ENCODE results near the gene THAP3.

THAP3 gene, protein sequence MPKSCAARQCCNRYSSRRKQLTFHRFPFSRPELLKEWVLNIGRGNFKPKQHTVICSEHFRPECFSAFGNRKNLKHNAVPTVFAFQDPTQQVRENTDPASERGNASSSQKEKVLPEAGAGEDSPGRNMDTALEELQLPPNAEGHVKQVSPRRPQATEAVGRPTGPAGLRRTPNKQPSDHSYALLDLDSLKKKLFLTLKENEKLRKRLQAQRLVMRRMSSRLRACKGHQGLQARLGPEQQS

DNA sequence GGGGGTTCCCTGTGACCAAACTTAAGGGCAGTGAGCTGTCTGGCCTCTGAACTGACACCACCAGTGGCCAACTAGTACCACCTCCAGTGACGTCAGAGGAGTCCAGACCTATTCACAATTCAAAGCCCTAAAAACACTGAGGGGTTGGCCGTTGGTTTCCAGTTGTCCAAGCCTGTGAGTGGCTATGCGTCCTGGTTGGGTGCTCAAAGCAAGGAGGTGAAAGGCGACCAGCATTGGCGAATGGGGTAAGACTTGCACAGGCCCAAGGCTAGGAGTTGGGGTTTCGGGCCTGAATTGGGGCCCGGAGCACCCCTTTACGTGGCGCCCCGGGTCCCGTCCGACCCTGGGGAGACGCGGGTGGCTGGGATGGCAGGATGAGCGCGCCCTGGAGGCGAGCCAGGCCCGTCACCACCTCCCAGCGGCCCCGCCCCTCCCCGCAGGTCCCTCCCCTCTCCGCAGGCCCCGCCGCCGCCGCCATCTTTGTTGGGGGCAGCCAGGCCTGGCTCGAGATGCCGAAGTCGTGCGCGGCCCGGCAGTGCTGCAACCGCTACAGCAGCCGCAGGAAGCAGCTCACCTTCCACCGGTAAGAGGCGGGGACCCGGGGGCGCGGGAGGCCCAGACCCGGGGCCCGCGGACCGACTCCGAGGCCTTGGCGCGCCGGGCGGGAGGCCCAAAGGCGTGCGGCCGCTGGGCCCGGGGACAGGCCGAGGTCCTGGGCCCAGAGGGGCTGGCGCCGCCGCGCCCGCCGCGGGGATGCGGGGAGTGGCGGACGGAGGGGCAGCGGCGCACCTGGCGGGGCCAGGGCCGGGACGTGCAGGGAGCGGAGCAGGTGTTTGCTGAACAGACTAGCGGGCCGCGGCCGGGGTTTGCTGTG, at the start of gene THAP3:
Gene THAP3, plus strand, starts transcription at position 159 of the 874 bp plus-strand sequence. Its CDS starts 351 bp downstream, at position 510.
- DNase-seq (ENCODE audit: low read depth in 1 of 2, low spot score in 1 of 2): peak; percentile 82 to 89

DNA sequence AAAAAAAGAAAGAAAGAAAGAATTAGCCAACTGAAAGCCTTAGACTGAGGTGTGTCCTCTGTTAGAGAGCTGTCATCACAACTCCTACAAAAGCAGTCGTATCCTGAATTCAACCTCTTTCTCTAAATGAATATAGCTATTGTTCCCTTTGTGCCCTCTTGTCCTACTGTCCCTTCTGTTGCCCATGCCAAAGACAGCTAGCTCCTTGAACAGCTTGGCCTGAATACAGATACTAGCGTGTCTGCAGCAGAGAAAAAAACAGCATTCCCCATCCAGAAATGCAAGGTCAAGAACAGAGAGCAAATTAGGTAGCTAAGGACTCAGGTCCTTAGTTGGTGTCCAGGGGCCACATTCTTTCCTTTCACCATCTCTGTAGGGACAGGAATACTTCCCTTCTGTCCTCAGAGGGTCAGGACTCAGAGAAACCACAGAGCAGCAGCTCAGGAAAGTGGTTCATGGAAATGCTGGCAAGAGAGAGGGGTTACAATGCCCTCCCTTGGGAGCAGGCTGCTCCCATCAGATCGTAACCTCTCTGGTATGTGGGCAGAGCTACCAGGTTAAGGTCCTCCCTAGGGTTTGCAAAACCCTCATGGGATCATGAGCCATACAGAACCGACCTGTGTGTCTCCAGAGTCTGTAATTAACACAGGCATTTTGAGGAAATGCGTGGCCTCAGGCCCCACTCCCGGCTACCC, 46.7 kb upstream of the THAP3 start:
- no peak for DNase-seq (ENCODE audit: low read depth in 1 of 2, low spot score in 1 of 2)

DNA sequence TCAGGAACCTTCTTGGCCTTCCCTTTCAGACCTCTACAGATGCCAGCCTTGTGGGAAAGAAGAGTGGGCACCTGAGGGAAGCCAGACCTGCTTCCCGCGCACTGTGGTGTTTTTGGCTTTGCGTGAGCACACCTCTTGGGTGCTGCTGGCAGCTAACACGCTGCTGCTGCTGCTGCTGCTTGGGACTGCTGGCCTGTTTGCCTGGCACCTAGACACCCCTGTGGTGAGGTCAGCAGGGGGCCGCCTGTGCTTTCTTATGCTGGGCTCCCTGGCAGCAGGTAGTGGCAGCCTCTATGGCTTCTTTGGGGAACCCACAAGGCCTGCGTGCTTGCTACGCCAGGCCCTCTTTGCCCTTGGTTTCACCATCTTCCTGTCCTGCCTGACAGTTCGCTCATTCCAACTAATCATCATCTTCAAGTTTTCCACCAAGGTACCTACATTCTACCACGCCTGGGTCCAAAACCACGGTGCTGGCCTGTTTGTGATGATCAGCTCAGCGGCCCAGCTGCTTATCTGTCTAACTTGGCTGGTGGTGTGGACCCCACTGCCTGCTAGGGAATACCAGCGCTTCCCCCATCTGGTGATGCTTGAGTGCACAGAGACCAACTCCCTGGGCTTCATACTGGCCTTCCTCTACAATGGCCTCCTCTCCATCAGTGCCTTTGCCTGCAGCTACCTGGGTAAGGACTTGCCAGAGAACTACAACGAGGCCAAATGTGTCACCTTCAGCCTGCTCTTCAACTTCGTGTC, 45.9 kb upstream of the THAP3 start:
- no peak for DNase-seq (ENCODE audit: low read depth in 1 of 2, low spot score in 1 of 2)

DNA sequence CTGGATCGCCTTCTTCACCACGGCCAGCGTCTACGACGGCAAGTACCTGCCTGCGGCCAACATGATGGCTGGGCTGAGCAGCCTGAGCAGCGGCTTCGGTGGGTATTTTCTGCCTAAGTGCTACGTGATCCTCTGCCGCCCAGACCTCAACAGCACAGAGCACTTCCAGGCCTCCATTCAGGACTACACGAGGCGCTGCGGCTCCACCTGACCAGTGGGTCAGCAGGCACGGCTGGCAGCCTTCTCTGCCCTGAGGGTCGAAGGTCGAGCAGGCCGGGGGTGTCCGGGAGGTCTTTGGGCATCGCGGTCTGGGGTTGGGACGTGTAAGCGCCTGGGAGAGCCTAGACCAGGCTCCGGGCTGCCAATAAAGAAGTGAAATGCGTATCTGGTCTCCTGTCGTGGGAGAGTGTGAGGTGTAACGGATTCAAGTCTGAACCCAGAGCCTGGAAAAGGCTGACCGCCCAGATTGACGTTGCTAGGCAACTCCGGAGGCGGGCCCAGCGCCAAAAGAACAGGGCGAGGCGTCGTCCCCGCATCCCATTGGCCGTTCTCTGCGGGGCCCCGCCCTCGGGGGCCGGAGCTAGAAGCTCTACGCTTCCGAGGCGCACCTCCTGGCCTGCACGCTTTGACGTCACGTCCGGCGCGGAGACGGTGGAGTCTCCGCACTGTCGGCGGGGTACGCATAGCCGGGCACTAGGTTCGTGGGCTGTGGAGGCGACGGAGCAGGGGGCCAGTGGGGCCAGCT, 45.1 kb upstream of the THAP3 start, which contains the start of gene ZBTB48:
Gene ZBTB48, plus strand, starts transcription at position 621 of the 745 bp plus-strand sequence. CDS start 616 bp downstream, outside the sequence.
- DNase-seq (ENCODE audit: low read depth in 1 of 2, low spot score in 1 of 2): peak; percentile 90 to 96

DNA sequence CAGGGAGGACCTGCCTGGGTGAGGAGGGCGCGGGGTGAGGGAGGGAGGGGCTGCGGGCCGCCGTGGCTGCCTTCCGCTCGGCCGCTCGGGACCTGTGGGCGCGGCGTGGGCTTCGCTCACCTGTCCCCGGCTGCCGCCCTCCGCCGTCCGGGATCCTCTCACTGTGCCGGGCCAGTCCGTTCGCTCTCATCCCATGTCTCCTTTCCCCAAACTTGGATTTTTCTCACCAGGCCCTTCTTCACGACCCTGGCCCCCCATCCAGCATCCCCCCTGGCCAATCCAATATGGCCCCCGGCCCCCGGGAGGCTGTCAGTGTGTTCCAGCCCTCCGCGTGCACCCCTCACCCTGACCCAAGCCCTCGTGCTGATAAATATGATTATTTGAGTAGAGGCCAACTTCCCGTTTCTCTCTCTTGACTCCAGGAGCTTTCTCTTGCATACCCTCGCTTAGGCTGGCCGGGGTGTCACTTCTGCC, 44.5 kb upstream of the THAP3 start:
- DNase-seq (ENCODE audit: low read depth in 1 of 2, low spot score in 1 of 2): no peak

DNA sequence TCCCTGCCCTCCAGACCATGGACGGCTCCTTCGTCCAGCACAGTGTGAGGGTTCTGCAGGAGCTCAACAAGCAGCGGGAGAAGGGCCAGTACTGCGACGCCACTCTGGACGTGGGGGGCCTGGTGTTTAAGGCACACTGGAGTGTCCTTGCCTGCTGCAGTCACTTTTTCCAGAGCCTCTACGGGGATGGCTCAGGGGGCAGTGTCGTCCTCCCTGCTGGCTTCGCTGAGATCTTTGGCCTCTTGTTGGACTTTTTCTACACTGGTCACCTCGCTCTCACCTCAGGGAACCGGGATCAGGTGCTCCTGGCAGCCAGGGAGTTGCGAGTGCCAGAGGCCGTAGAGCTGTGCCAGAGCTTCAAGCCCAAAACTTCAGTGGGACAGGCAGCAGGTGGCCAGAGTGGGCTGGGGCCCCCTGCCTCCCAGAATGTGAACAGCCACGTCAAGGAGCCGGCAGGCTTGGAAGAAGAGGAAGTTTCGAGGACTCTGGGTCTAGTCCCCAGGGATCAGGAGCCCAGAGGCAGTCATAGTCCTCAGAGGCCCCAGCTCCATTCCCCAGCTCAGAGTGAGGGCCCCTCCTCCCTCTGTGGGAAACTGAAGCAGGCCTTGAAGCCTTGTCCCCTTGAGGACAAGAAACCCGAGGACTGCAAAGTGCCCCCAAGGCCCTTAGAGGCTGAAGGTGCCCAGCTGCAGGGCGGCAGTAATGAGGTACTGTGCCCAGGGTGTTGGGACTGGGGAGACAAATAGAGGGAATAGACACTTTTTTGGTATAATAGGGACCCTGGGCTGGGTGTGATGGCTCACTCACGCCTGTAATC, 43.9 kb upstream of the THAP3 start:
- DNase-seq (ENCODE audit: low read depth in 1 of 2, low spot score in 1 of 2): no peak

DNA sequence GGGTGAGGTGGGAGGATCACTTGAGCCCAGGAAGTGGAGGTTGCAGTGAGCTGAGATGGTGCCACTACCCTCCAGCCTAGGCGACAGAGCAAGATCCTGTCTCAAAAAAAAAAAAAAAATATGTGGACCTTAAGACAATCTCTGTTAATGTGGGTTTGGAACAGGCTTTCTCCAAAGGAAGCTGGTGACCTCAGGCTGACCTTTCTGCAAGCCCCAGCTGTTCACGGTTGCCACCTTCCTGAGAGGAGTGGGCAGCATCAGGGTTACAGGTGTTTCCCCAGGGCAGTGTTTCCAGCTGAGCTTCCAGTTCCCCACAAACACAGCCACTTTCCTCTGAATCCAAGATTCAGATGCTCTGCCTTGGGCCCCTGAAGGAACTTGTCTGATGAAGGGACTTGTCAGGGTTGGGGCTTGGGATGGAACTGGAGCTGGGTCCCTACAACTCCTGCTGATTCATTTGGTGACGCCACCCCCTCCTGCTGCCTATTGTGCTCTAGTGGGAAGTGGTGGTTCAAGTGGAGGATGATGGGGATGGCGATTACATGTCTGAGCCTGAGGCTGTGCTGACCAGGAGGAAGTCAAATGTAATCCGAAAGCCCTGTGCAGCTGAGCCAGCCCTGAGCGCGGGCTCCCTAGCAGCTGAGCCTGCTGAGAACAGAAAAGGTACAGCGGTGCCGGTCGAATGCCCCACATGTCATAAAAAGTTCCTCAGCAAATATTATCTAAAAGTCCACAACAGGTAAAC, 42.9 kb upstream of the THAP3 start:
- DNase-seq (ENCODE audit: low read depth in 1 of 2, low spot score in 1 of 2): no peak

- DNase-seq (ENCODE audit: low read depth in 1 of 2, low spot score in 1 of 2): no peak
These were observed 42.3 kb upstream of the THAP3 start for GRCh38 chr1:6582370-6582769.

GRCh38 chr1:6584126-6585080, 40.3 kb upstream of the THAP3 start:
- no peak for DNase-seq (ENCODE audit: low read depth in 1 of 2, low spot score in 1 of 2)

DNA sequence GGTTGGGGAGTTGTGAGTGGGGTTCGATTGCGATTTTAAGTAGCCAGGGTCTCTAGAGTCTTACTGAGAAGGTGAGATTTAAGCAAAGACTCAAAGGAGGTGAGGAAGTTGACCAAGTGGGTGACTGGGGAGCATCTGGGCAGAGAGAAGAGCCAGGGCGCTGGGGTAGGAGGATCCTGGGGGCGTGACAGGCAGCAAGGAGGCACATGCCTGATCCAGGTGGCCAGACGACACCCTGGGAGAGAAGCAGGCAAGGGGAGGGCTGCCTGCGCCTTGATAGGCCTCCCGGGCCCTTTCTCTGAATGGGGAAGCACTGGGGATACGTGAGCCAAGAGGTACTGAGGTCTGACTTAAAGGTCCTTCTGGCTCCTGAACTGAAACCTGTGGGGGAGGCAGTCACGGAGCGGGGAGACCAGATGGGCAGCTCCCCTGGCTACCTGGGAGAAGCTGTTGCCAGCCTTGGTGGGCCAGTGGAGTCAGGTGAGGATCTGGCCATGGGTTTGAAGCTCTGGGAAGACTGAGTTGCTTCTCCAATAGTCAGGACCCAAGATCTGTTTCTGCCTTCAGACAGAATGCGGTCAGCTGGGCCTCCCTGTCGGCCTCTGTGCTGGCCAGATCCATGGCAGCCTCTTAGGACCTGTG, 39.5 kb upstream of the THAP3 start:
- no peak for DNase-seq (ENCODE audit: low read depth in 1 of 2, low spot score in 1 of 2)

GRCh38 chr1:6585841-6586240, 38.8 kb upstream of the THAP3 start:
- no peak for DNase-seq (ENCODE audit: low read depth in 1 of 2, low spot score in 1 of 2)

- DNase-seq (ENCODE audit: low read depth in 1 of 2, low spot score in 1 of 2): no peak
These were observed 38.3 kb upstream of the THAP3 start for GRCh38 chr1:6586404-6586816.

DNA sequence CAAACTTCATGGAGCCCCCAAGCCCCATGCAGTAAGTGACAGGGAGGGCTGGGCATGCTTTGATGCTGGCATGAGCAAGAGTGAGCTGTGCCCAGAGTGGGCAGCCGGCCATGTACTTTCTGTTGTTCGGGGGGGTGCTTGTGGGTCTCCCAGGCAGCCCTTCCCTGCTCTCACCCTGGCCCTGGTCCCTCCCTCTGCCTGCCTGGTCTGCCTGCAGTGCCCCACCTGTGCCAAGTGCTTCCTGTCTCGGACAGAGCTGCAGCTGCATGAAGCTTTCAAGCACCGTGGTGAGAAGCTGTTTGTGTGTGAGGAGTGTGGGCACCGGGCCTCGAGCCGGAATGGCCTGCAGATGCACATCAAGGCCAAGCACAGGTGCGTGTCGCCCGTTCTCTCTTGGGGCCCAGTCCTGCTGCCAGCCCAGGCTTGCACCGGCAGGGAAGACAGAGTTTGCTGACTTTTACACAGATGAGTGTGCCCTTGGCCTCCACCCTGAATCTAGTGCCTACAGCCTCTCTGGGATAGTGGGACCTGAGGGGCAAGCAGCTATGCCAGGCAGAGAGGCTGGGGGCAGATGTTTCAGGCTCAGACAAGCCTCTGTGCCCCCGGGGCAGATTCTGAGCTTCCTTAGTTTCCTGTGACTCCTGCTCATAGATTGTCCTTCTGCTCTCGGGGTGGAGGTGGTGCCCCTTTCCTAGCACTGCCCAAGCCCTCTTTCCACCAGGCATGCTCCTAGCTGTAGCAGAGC, 37.2 kb upstream of the THAP3 start:
- DNase-seq (ENCODE audit: low read depth in 1 of 2, low spot score in 1 of 2): no peak

DNA sequence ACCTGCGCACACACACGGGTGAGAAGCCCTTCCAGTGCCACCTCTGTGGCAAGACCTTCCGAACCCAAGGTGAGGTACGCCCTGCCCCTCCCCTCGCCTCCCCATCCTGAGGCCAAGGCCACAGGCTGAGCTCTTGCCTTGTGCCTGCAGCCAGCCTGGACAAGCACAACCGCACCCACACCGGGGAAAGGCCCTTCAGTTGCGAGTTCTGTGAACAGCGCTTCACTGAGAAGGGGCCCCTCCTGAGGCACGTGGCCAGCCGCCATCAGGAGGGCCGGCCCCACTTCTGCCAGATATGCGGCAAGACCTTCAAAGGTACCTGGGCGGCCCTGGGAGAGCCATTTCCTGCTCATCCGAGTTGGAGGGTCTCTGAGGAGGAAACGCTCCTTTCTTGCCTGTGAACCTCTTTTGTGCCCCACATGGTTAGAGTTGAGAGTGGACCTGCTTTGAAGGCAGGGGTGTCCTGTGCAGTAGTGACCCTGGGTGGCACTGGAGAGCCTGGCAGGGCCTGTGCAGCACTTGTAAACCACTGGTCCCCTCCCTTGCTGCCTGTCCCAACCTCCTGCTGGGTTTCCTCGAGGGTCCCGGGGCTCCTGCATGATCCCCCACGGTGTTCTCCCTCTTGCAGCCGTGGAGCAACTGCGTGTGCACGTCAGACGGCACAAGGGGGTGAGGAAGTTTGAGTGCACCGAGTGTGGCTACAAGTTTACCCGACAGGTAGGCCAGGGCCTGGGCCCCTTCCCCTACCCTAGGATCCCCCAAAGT, 36.4 kb upstream of the THAP3 start:
- DNase-seq (ENCODE audit: low read depth in 1 of 2, low spot score in 1 of 2): no peak

- DNase-seq (ENCODE audit: low read depth in 1 of 2, low spot score in 1 of 2): no peak
These were observed 35.7 kb upstream of the THAP3 start for GRCh38 chr1:6588893-6589520.
